ENCODE measurements around the gene JADE2.

- TF ChIP-seq BCL11A (tag by site-specific recombination; IDR thresholded peaks at IDR 0.05; ENCODE audit: low read depth) (no peak), REST (tag by site-specific recombination; IDR thresholded peaks at IDR 0.05) (no peak)
Measured at GRCh38 chr5:134569758-134570364, 44.4 kb downstream of the JADE2 start.
